Subcutaneous abdominal adipose tissue (tissue), 5 donors: ENCODE data around the gene SMCO4.

Source experiments
- H3K27ac ChIP-seq: one replicate; pipeline ENCODE4 v1.7.0; 2013; ENCODE audit warnings: low read depth, mild to moderate bottlenecking, inconsistent platforms, low read length, moderate library complexity
- H3K27me3 ChIP-seq, 5 donors: one replicate each; pipeline ENCODE4 v1.7.0; 2013; ENCODE audit warnings: low read length in 5 of 5, inconsistent platforms in 1 of 5; ENCODE audit not compliant: control insufficient read depth in 5 of 5, insufficient read depth in 4 of 5
- H3K36me3 ChIP-seq, 5 donors: one replicate each; pipeline ENCODE4 v1.7.0; 2013; ENCODE audit warnings: low read length in 5 of 5; ENCODE audit not compliant: control insufficient read depth in 5 of 5, insufficient read depth in 5 of 5
- H3K4me1 ChIP-seq, 5 donors: one replicate each; pipeline ENCODE4 v1.7.0; 2013; ENCODE audit warnings: low read length in 5 of 5, mild to moderate bottlenecking in 3 of 5, moderate library complexity in 1 of 5; ENCODE audit not compliant: control insufficient read depth in 5 of 5, insufficient read depth in 5 of 5
- H3K4me3 ChIP-seq, 5 donors: one replicate each; pipeline ENCODE4 v1.7.0; 2013; ENCODE audit warnings: low read length in 5 of 5, low read depth in 1 of 5
- H3K9ac ChIP-seq, 5 donors: one replicate each; pipeline ENCODE4 v1.7.0; 2013; ENCODE audit warnings: low read length in 5 of 5, mild to moderate bottlenecking in 4 of 5, moderate library complexity in 3 of 5
- H3K9me3 ChIP-seq, 5 donors: one replicate each; pipeline ENCODE4 v1.7.0; 2013; ENCODE audit warnings: low read length in 5 of 5; ENCODE audit not compliant: control insufficient read depth in 5 of 5
- donor health status: healthy.
- donor health status: healthy.
- donor health status: healthy.
- donor health status: healthy.
- donor health status: healthy.

The SMCO4 gene

DNA sequence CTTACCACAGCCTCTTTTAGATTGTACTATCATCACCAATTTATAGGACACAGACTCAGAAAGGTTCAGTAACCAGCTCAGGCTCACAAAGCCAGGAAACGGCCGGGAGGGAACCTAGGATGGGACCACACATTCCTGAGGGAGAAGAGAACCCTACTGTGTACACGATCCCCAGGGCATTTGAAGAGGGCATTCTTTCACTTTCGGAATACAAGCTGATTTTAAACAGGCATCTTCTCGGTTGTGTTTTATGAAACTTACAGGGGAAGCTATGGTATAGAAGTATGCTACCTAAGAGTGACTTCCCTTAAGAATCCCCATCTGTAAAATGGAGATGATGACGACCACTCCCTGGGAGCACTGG, 19.0 kb downstream of the SMCO4 start:
- no peak overlapping the region for H3K27ac ChIP-seq
- no peaks in the 10 kb centered on the region for H3K27me3 ChIP-seq

DNA sequence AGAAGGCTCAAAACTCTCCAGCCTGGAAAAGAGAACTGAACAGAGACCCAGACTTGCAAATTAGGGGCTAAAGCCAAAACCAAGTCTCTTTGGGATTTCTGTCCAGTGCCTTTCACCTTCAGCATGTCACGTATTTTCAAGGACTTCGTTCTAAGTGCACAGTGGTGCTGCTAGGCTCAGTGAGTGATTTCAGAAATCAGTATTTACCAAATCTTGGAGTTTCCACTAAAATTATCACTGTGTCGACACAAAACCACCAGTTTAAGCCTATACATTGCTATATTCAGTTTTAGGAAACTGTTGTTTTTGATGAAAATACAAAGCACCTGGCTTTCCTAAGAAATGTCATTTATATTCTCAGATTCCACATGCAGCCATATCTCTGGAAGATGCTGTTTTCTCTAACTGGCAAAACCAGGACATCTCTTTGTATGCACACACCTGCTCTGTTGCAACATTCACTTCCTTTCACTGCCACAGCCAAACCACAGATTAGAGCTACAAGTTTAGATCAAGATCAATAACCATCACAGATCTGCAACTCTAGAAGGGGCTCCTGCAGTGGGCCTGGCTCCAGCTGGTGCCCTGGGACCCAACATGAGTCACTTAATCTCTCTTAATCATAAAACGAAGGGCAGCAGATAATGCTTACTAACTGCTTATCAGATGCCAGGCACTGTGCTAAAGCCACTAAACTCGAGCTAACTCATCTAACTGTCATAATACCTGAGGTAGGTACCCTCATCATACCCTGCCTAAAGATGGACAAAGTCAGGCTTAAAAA, 22.3 kb downstream of the SMCO4 start:
- Histone ChIP-seq H3K27ac (no peak overlapping the region), H3K9me3 (no peaks in the 10 kb centered on the region), H3K4me3 (no peak overlapping the region), H3K27me3 (no peaks in the 10 kb centered on the region), H3K36me3 (no peaks in the 10 kb centered on the region), H3K9ac (no peak overlapping the region), H3K4me1 (peaks cover 0 to 25% (median 11%) of the 10 kb centered on the region in 5 donors)

More for the DNA sequence above, 19.0 kb downstream of the SMCO4 start:
- Histone ChIP-seq H3K9ac (no peak overlapping the region), H3K36me3 (no peaks in the 10 kb centered on the region), H3K4me3 (peak overlapping the region in 1 of 5 donors; percentile 5), H3K4me1 (peaks cover 3 to 42% (median 18%) of the 10 kb centered on the region in 5 donors), H3K9me3 (no peaks in the 10 kb centered on the region)

DNA sequence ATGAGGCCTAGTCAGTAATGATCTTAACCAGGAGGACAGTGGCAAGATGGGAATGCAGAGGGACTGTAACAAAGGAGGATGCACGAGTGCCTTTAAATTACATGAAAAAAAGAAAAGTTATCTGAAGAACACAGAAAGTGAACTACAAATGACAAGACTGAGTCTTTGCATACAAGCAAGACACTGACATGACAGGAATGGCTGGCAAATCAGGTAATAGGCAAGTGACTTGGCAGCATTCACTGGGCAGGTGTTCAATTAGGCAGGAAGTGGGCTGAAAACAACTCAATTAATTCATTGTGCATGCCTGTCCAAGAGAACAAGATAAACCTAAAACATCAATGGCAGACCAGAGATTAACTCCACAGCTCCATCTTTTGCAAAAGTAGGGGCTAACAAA, 24.0 kb downstream of the SMCO4 start:
- Histone ChIP-seq H3K36me3 (no peaks in the 10 kb centered on the region), H3K27ac (no peak overlapping the region), H3K9ac (no peak overlapping the region), H3K4me1 (peaks cover 0 to 23% (median 3%) of the 10 kb centered on the region in 5 donors), H3K9me3 (no peaks in the 10 kb centered on the region), H3K27me3 (no peaks in the 10 kb centered on the region), H3K4me3 (no peak overlapping the region)

DNA sequence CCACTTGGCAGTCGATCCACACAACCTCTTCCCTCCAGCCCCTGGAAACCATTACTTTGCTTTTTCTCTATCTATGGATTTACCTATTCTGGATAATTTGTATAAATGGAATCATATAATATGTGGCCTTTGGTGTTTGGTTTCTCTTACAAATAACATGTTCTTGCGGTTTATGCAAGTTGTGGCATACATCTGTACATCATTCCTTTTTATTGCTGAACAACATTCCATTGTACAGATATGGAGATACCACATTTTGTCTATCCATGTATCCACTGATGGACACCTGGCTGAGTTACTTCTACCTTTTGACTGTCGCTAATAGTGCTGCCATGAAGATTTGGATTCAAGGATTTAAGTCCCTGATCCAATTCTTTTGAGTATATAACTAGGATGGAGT, 25.1 kb downstream of the SMCO4 start:
- peaks cover 0 to 19% (median 3%) of the 10 kb centered on the region in 5 donors for H3K4me1 ChIP-seq
- H3K9me3 ChIP-seq, result no peaks in the 10 kb centered on the region
- H3K4me3 ChIP-seq, result no peak overlapping the region
- no peak overlapping the region for H3K27ac ChIP-seq
- H3K36me3 ChIP-seq, result no peaks in the 10 kb centered on the region
- no peak overlapping the region for H3K9ac ChIP-seq
- no peaks in the 10 kb centered on the region for H3K27me3 ChIP-seq

DNA sequence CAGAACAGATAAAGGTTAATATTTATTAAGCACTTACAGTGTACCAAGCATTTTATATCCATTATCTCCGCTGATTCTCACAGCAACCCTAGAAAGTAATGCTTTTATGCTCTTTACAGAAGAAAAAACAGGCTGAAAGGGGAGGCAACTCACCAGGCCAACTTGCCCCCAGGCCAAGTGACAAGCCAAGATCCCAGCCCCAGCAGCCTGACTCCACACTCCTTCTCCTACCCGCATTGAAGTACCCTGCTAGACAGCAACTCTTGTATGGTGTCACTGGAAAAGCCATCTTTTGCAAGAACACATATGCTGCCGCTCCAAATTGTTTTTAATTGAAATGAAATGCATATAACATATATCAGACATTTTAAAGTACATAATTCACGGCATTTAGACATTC, 25.6 kb downstream of the SMCO4 start:
- Histone ChIP-seq H3K36me3 (no peaks in the 10 kb centered on the region), H3K27me3 (no peaks in the 10 kb centered on the region), H3K4me1 (peaks cover 0 to 21% (median 3%) of the 10 kb centered on the region in 5 donors), H3K4me3 (no peak overlapping the region), H3K9ac (no peak overlapping the region), H3K27ac (no peak overlapping the region), H3K9me3 (no peaks in the 10 kb centered on the region)

DNA sequence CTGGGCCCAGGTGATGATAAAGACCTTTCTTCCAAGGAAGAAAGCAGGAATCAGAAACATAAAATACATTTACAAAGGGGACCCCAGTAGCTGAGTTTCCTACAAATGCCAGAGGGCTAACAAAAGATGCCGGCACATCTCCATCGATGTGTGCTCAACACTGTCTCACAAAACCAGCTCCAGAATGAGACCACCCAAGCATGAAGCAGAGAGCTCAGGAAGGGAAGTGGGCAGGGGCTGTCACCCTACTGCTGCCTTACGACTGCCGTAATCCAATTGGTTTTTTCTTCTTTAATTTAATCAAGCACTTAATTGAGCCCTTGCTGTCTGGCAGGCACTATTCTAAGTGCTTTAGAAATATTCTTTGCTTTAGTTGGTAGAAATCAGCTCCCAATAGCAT, 26.1 kb downstream of the SMCO4 start:
- Histone ChIP-seq H3K9ac (no peak overlapping the region), H3K27ac (no peak overlapping the region), H3K36me3 (no peaks in the 10 kb centered on the region), H3K9me3 (no peaks in the 10 kb centered on the region), H3K4me3 (no peak overlapping the region), H3K4me1 (peaks cover 0 to 19% (median 3%) of the 10 kb centered on the region in 5 donors), H3K27me3 (no peaks in the 10 kb centered on the region)

DNA sequence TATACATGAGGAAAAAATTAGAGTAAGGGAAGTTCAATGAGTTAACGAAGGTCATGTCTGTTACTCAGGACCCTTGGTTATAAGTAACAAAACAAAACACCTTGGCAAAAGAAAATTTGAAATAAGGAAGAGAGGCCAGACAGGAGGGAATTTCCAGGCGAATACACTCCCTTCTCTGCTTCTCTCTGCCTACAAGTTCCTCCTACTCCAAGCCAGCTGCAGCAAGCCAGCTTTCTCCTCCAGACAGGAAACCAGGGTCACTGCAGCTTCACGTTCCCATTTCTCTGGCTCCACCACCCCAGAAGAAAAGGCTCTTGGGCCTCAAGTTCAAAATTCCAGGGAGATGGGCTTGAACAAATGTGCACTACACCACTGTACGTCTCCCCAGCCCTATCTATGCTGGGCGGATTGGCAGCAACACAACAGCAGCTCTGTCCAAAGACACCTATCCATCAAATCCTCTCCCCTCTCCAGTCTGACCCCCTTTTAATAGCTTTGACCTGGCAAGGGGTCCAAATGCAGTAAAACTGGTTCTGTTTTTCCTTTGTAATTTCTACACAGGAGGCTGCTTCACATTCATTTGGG, 27.7 kb downstream of the SMCO4 start:
- H3K36me3 ChIP-seq, result no peaks in the 10 kb centered on the region
- H3K4me3 ChIP-seq, result no peak overlapping the region
- peaks cover 0 to 19% (median under 1%) of the 10 kb centered on the region in 5 donors for H3K4me1 ChIP-seq
- H3K9ac ChIP-seq, result no peak overlapping the region
- no peaks in the 10 kb centered on the region for H3K9me3 ChIP-seq
- H3K27me3 ChIP-seq, result no peaks in the 10 kb centered on the region
- no peak overlapping the region for H3K27ac ChIP-seq

DNA sequence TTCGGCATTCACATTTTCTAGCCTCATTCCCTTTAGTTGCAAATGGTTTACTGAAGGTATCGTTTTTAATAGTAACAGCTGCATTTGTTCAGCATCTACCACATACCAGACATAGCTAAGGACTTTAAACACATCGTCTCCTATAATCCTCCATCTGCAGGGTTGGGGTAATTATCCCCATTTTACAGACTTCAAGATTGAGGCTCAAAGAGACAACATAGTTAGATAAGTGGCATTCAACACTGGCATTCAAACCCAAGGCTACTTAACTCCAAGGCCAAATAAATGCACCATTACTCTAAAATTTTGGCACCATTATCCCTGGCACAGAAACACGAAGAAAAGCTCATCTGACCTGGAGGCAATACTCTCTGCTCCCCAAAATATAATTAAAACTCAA, 28.5 kb downstream of the SMCO4 start:
- peaks cover 0 to 19% (median 3%) of the 10 kb centered on the region in 5 donors for H3K4me1 ChIP-seq
- no peak overlapping the region for H3K4me3 ChIP-seq
- H3K9ac ChIP-seq, result no peak overlapping the region
- no peaks in the 10 kb centered on the region for H3K27me3 ChIP-seq
- H3K27ac ChIP-seq, result no peak overlapping the region
- no peaks in the 10 kb centered on the region for H3K9me3 ChIP-seq
- H3K36me3 ChIP-seq, result no peaks in the 10 kb centered on the region

DNA sequence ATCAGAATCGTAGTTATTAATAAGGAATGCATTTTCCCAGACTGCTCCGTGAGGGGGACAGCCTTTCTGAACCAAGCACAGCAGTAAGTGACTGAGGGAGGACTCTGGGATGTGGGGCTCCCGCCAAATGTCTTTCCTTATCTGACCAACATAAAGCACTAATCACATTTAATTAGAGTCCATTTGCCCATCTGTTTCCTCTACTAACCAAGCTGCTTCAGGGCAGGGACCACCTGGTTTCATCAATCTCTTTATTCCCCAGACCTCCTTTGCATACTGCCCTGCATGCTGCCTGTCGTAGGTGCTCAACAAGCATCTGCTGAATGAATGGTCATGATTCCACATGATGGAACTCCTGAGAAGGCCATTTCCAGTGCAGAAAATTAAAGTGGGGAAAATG, 29.4 kb downstream of the SMCO4 start:
- Histone ChIP-seq H3K9ac (no peak overlapping the region), H3K36me3 (no peaks in the 10 kb centered on the region), H3K27ac (no peak overlapping the region), H3K27me3 (no peaks in the 10 kb centered on the region), H3K9me3 (no peaks in the 10 kb centered on the region), H3K4me1 (peaks cover 0 to 18% (median 3%) of the 10 kb centered on the region in 5 donors), H3K4me3 (no peak overlapping the region)

DNA sequence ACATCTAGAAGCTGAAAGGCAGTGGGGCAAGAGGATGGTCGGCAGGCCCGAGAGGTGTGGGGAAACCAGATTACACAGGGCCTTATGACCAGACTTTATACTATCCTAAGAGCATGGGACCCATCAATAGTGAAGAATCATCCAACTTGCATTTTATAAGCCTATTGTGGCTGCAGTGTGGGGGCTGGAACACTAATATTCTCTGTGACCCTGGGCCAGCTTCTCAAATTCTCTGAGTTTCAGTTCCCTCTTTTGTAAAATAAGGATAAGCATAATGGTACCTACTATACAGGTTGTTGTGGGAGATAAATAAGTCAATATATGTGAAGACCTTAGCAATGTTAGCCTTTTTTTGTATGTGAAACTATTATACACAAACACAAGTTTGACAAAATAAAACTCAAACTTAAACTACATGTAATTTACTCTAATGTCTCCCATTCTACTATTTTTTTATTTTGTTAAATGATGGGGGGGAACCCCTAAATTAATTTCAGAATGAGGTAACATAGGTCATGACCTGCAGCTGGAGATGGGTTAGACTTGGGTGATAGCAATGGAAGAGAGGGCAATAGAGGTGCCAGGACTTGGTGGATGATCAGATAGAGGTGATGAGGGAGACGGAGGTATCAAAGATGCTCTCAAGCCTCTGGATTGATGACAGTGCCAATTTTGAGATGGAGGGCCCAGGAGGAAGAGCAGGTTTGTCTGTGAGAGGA, 30.1 kb downstream of the SMCO4 start:
- H3K4me1 ChIP-seq, result peaks cover 0 to 18% (median 3%) of the 10 kb centered on the region in 5 donors
- no peaks in the 10 kb centered on the region for H3K36me3 ChIP-seq
- no peak overlapping the region for H3K4me3 ChIP-seq
- H3K9ac ChIP-seq, result no peak overlapping the region
- no peaks in the 10 kb centered on the region for H3K27me3 ChIP-seq
- no peaks in the 10 kb centered on the region for H3K9me3 ChIP-seq
- H3K27ac ChIP-seq, result no peak overlapping the region
